Hematopoietic multipotent progenitor cell treated with erythropoietin and hydrocortisone succinate and interleukin-3 and kit ligand, for 17 days (in vitro differentiated cells): ENCODE data around the gene PDGFD.

ENCODE experiments used
- DNase-seq: peaks from one replicate; pipeline ENCODE4 v3.0.0-alpha.2; 2015; ENCODE audit warnings: low spot score

The PDGFD gene

GRCh38 chr11:104145062-104145461, 18.9 kb downstream of the PDGFD start:
- no peak for DNase-seq

DNA sequence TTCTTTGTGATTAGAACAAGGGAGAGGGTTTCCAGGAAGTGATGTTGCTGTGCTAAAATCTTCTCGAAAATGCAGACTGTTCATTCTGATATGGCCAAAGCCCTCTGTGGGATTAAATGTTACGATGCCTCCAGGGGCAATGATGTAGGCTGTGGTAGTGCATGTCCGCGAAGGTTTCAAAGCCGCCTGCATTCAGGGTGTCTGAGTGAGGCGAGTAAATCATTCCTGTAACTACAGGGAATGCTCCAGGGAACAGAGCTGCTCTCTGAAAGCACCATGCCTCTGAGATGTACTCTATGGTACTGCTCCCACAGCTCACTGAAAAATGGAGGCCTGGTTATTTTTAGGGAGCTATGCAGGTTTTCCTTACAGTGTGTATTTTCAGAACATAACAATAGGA, 21.2 kb downstream of the PDGFD start:
- no peak for DNase-seq

DNA sequence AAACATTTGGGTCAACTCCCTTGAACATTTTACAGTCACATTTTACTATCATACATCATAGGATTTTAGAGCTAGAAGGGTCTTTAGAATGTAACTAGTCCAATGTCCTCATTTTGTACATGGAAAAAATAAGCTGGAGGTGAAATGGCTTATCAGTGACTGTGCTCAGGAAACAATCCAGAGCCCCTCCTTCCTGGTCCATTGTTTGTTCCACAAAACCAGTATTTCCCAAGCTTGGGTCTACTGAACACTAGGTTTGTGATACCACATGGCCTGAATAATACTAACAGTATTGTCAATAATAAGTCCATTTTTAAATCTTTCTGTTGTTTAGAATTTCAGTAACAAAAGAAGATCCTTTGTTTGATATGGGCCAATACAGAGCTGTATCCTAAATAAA, 27.1 kb downstream of the PDGFD start:
- no peak for DNase-seq

- no peak for DNase-seq
Measured at GRCh38 chr11:104134745-104135144, 29.2 kb downstream of the PDGFD start.

GRCh38 chr11:104130161-104130560, 33.8 kb downstream of the PDGFD start:
- no peak for DNase-seq

- no peak for DNase-seq
Measured at GRCh38 chr11:104129145-104129544, 34.8 kb downstream of the PDGFD start.

GRCh38 chr11:104127828-104128227, 36.1 kb downstream of the PDGFD start:
- DNase-seq: no peak

DNA sequence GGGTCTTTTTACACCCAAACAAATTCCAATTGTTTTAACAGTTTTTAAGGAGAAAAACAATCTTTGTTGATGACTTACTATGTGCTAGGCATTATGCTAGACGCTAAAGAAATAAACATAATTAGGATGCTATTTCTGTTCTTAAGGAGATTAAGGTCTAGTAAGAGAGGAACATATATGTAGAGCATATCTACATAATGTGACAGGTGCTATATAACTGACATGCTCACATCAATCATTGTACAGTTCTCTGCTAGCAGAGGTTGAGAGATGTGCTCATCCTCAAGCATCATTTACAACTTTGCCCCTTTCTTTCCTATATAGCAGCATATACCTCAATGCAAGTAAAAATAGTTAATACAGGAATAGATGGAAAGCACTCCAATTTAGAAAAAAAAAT, 37.5 kb downstream of the PDGFD start:
- DNase-seq: no peak

- DNase-seq: no peak
Measured at GRCh38 chr11:104124979-104125378, 39.0 kb downstream of the PDGFD start.

GRCh38 chr11:104122836-104123235, 41.1 kb downstream of the PDGFD start:
- DNase-seq: no peak

DNA sequence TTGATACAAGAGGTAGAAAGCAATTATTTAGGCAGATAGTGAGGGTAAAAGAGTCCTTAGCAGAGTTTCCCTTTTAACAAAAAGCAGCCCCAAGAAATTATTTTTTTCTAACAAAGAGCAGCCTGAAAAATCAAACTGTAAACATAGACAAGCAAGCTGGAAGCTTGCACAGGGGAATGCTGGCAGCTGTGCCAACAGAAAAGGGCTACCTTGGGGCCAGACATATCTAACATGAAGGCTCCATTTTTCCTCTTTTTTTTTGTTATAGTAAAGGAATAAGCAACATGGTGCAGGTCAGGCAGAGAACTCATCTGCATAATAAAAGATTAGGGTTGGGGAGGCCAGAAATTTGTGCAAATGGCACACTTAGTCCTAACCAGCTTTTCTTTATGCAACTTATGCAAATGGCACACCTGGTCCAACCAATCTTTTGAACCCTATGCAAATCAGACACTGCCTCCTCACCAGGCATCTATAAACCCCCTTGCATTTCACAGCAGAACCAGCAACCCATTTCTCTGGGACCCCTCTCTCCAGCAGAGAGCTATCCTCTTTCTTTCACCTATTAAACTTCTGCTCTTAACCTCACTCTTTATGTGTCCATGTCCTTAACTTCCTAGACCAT, 41.8 kb downstream of the PDGFD start:
- DNase-seq: no peak

DNA sequence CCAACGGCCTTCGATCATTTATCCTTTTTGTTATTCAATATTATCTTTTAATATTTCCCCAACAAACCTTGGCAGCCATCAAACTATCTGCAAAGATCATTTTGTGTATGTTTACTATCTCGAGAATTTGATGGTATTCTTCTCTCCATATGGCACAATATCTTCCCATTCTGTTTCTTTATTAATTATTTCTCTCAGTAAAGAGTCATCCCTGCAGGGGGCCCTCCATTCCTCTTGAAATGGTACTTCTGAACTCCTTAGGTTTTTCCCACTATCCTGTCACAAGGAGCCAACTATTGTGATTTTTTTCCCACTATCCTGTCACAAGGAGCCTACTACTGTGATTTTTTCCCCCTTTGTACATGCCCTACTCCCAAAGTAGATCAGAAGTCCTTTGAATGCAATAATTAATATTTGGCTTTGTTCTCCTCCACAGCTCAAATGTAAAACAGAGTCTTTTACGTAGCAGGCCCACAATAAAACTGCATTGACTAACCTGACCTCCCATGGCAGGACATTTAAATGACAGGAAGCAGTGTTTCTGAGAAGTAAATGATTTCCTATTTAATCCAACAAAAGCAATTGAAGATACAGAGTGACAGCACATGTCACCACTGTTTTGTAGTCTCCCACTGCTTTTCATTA, 43.3 kb downstream of the PDGFD start:
- DNase-seq: no peak

- DNase-seq: no peak
Measured at GRCh38 chr11:104118105-104118744, 45.7 kb downstream of the PDGFD start.

GRCh38 chr11:104113541-104113940, 50.4 kb downstream of the PDGFD start:
- no peak for DNase-seq

DNA sequence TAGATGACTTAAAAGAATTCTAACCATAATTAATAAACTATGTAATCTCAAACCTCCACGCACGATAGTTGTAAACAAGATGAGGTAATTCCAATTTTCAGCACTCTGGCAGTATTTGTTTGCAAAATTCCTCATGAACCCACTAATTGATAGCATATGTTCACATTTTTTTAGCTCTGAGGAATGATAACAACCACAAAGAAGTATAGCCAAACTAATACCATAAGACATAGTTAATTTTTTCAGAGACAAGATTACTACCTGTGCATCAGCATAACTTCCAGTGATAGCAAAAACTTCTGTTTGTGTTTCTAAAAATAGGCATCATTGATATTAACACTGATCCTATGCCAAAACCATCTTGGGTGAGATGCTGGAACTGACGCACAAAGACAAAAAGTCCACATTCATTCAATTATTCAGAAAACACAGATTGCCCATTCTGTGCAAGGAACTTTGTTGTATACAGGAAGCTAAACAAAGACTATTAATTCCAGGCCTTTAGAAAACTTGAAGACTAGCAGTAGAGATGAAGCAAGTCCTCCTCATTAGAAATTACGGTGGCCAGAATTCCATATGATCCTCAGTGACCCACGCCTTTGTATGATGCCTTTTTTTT, 57.7 kb downstream of the PDGFD start:
- no peak for DNase-seq

DNA sequence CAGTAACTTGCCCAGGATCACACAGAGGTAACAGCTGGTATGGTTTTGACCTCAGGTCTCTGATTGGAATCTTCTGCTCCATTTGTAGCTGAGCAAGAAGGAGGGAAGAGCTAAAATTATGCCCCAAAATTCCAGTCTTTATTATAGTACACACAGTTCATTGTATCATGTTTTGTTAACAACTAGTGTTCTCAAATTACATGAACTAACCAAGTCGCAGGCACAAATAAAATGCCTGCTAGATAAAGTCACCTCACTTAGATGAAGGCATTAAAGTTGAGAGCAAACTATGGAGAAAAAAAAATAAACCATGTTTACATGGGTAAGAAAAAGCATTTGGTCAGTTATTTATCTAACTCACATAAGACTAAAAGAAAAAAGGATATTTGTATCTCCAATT, 58.8 kb downstream of the PDGFD start:
- no peak for DNase-seq

DNA sequence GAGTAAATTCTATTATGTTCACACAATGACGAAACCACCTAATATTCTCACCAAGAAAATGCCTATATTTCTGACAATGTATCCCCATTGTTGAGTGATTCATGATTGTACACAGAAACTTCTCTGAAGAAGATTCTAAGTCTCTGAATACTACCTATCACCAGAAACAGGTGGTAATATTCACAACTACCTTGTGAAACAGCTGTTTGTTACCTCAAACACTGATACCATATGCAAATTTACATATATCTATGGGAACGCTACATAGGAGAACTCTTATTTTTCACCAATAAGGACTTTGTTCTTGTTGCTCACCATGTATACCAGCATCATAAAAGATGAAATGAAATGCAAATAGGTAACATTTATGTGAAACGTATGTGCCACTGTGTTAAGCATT, 59.3 kb downstream of the PDGFD start:
- no peak for DNase-seq

- DNase-seq: no peak
Measured at GRCh38 chr11:104104201-104104600, 59.7 kb downstream of the PDGFD start.

DNA sequence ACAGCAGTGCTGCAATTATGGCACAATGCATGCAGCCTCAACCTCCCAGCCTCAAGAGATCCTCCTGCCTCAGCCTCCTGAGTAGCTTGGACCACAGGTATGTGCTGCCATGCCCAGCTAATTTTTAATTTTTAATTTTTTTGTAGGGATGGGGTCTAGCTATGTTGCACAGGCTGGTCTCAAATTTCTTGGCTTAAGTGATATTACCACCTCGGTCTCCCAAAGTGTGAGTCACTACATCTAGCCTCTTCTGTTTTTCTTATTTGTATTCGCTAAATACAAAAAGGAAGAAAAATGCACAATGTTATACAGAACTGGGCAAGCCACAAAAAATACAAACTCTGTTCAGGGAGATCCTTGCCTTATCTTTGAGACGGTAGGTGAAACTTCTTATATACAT, 65.4 kb downstream of the PDGFD start:
- DNase-seq: no peak

DNA sequence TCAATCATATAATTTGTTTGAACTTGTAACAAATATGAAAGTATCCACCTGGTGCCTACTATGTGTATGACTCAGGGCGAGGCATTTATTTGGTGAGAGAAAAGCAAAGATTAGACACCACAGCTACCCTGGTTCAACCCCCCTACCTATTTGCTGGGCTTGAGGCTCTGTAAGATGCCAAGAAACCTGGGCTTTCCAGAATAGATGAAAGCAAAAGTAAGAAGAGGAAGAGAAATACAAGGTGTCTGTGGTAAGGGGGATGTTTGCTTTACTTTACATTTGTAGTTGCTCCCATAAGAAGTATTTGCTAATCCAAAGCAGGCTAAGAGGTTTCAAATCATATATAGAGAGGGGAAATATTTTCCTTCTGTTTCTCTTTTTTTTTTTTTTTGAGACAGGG, 65.8 kb downstream of the PDGFD start:
- DNase-seq: no peak

DNA sequence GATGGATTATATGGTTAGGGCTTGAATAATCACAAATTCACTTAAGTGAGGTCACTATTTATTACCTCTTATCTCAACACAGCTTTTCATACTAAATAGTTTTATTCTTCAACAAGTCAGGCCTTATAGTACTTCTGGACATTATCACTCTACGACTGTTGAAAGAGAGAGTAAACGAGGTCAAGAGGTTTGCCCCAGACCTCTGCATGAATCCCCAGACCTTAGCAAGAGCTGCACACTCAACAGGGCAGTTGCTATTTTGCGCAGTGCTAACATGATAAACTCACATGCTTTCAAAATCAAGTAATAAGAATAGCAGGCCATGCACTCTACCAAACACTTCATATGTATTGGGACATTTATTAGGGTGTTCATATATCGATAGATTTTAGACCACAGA, 67.0 kb downstream of the PDGFD start:
- no peak for DNase-seq

- DNase-seq: no peak
Measured at GRCh38 chr11:104095791-104096190, 68.2 kb downstream of the PDGFD start.

- no peak for DNase-seq
Measured at GRCh38 chr11:104094576-104094975, 69.4 kb downstream of the PDGFD start.
